HCT116 (cell line): Measurements from ENCODE around the gene NDUFV3.

Experiments used
- ATF3 ChIP-seq: IDR thresholded peaks from 2 replicates; pipeline ENCODE4 v1.6.1; 2012
- CTCF ChIP-seq, 3 experiments: fragments of 200-600 bp in 1 of 3; sonication (generic) in 1 of 3; IDR thresholded peaks in 2 of 3; conservative IDR thresholded peaks in 1 of 3; 2 replicates each; pipeline ENCODE4 v1.5.1; 2012 to 2017; ENCODE audit warnings: low read depth in 2 of 3, low read length in 2 of 3, antibody characterized with exemption in 1 of 3, borderline replicate concordance in 1 of 3, control low read depth in 1 of 3, mild to moderate bottlenecking in 1 of 3, mixed read lengths in 1 of 3, mixed run types in 1 of 3, moderate library complexity in 1 of 3; ENCODE audit not compliant: insufficient read depth in 1 of 3
- EZH2 ChIP-seq: fragments of 200-600 bp; sonication (generic); IDR thresholded peaks from 2 replicates; pipeline ENCODE4 v1.6.1; 2017; ENCODE audit warnings: antibody characterized with exemption, mixed run types
- EZH2phosphoT487 ChIP-seq: fragments of 200-600 bp; IDR thresholded peaks from 2 replicates; pipeline ENCODE4 v1.6.1; 2018; ENCODE audit warnings: antibody characterized with exemption, borderline replicate concordance
- JUND ChIP-seq: IDR thresholded peaks from 2 replicates; pipeline ENCODE4 v1.6.1; 2012
- POLR2A ChIP-seq: IDR thresholded peaks from 2 replicates; pipeline ENCODE4 v1.7.0; 2011; ENCODE audit warnings: borderline replicate concordance; ENCODE audit not compliant: insufficient read depth, insufficient read length; ENCODE audit errors: extremely low read depth
- SRF ChIP-seq: IDR thresholded peaks from 2 replicates; pipeline ENCODE4 v1.6.1; 2012; ENCODE audit warnings: low read depth
- YY1 ChIP-seq: IDR thresholded peaks from 2 replicates; pipeline ENCODE4 v1.6.1; 2011; ENCODE audit warnings: low read length, low read depth, moderate library complexity, mild to moderate bottlenecking; ENCODE audit not compliant: insufficient replicate concordance; ENCODE audit errors: extremely low read depth
- ZBTB33 ChIP-seq: IDR thresholded peaks from 2 replicates; pipeline ENCODE4 v1.6.1; 2011; ENCODE audit warnings: mild to moderate bottlenecking, low read length, moderate library complexity; ENCODE audit not compliant: insufficient replicate concordance; ENCODE audit errors: extremely low read depth
- TF ChIP-seq, protein P1 (sequence below): IDR thresholded peaks from 2 replicates; pipeline ENCODE4 v1.6.1; 2012; ENCODE audit warnings: low read depth

DNA sequence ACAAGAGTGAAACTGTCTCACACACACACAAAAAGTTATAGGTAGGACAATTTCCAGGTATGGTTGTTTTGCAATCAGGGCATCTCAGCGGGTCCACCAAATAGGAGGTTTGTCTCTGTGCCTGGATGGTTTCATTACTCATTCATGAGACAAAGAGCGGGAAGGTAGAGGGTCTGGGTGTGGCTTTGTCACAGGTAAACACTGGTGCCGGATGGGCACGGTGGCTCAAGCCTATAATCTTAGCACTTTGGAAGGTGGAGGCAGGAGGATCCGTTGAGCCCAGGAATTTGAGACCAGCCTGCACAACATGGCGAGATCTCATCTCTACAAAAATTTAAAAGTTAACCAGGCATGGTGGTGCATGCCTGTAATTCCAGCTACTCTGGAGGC, 48.6 kb downstream of the NDUFV3 start:
- TF ChIP-seq YY1 = no peak
- no peak for TF ChIP-seq ZBTB33
- no peak for TF ChIP-seq CTCF (IDR thresholded peaks at IDR 0.05 in 2 of 3, conservative IDR thresholded peaks at IDR 0.05 in 1 of 3; ENCODE audit: borderline replicate concordance in 1 of 3, insufficient read depth in 1 of 3, low read depth in 2 of 3, low read length in 2 of 3)
- TF ChIP-seq SRF = no peak
- no peak for TF ChIP-seq EZH2phosphoT487
- no peak for TF ChIP-seq EZH2
- TF ChIP-seq, protein P1, sequence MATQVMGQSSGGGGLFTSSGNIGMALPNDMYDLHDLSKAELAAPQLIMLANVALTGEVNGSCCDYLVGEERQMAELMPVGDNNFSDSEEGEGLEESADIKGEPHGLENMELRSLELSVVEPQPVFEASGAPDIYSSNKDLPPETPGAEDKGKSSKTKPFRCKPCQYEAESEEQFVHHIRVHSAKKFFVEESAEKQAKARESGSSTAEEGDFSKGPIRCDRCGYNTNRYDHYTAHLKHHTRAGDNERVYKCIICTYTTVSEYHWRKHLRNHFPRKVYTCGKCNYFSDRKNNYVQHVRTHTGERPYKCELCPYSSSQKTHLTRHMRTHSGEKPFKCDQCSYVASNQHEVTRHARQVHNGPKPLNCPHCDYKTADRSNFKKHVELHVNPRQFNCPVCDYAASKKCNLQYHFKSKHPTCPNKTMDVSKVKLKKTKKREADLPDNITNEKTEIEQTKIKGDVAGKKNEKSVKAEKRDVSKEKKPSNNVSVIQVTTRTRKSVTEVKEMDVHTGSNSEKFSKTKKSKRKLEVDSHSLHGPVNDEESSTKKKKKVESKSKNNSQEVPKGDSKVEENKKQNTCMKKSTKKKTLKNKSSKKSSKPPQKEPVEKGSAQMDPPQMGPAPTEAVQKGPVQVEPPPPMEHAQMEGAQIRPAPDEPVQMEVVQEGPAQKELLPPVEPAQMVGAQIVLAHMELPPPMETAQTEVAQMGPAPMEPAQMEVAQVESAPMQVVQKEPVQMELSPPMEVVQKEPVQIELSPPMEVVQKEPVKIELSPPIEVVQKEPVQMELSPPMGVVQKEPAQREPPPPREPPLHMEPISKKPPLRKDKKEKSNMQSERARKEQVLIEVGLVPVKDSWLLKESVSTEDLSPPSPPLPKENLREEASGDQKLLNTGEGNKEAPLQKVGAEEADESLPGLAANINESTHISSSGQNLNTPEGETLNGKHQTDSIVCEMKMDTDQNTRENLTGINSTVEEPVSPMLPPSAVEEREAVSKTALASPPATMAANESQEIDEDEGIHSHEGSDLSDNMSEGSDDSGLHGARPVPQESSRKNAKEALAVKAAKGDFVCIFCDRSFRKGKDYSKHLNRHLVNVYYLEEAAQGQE = no peak
- TF ChIP-seq JUND = no peak
- TF ChIP-seq POLR2A = no peak
- TF ChIP-seq ATF3 = no peak
